H1 (cell line): ENCODE data around the gene ZNF407. TPM values are rescaled to one million over a fixed set of nuclear protein-coding genes. Genes with fewer than 3 reads are reported as not detected.

Experiments
- ASH2L ChIP-seq: fragments of 200-600, 300-600 bp; sonication (generic); IDR thresholded peaks from one replicate; pipeline ENCODE4 v1.7.1; 2017; ENCODE audit warnings: low read length
- BRCA1 ChIP-seq: IDR thresholded peaks from 2 replicates; pipeline ENCODE4 v1.6.1; 2012; ENCODE audit warnings: low read depth, low read length, improper control_type of control experiment
- CBX8 ChIP-seq: fragments of 300-800, 300-1000 bp; sonication (generic); IDR thresholded peaks from 2 replicates; pipeline ENCODE4 v1.7.1; 2016; ENCODE audit warnings: low read depth, low read length, borderline replicate concordance
- HDAC2 ChIP-seq, 2 experiments: fragments of 300-600 bp in 1 of 2; sonication (generic) in 1 of 2; IDR thresholded peaks; 2 replicates each; pipeline ENCODE4 v1.6.1; 2011 to 2012; ENCODE audit warnings: low read depth in 2 of 2, low read length in 2 of 2, mild to moderate bottlenecking in 2 of 2, moderate library complexity in 2 of 2, borderline replicate concordance in 1 of 2, inconsistent platforms in 1 of 2
- MAFK ChIP-seq: IDR thresholded peaks from 2 replicates; pipeline ENCODE4 v1.6.1; 2012; ENCODE audit warnings: low read depth, mild to moderate bottlenecking, improper control_type of control experiment, low read length
- PHF8 ChIP-seq: fragments of 200-600 bp; sonication (generic); conservative IDR thresholded peaks from 2 replicates; pipeline ENCODE4 v1.7.1; 2012; ENCODE audit warnings: low read depth, mild to moderate bottlenecking, inconsistent platforms, low read length, moderate library complexity
- RBBP5 ChIP-seq: IDR thresholded peaks from 2 replicates; pipeline ENCODE4 v1.7.1; 2012; ENCODE audit warnings: low read depth, mild to moderate bottlenecking, inconsistent platforms, low read length, moderate library complexity, borderline replicate concordance
- RXRA ChIP-seq: IDR thresholded peaks from 2 replicates; pipeline ENCODE4 v1.6.1; 2011; ENCODE audit warnings: low read depth, mild to moderate bottlenecking, low read length, moderate library complexity; ENCODE audit not compliant: insufficient read depth
- SIX5 ChIP-seq: IDR thresholded peaks from 2 replicates; pipeline ENCODE4 v1.6.1; 2011; ENCODE audit warnings: mild to moderate bottlenecking, low read depth, low read length
- SP1 ChIP-seq: IDR thresholded peaks from 2 replicates; pipeline ENCODE4 v1.6.1; 2011; ENCODE audit warnings: low read depth, low read length
- SRF ChIP-seq: IDR thresholded peaks from 2 replicates; pipeline ENCODE4 v1.6.1; 2011; ENCODE audit warnings: mild to moderate bottlenecking, low read depth, low read length, moderate library complexity
- SUZ12 ChIP-seq: fragments of 200-600 bp; sonication (generic); IDR thresholded peaks from 2 replicates; pipeline ENCODE4 v1.6.1; 2012; ENCODE audit warnings: mild to moderate bottlenecking, inconsistent platforms, low read length, moderate library complexity, mixed read lengths
- TAF7 ChIP-seq: optimal IDR thresholded peaks from 2 replicates; pipeline ENCODE3; 2011; ENCODE audit warnings: low read depth, mild to moderate bottlenecking, inconsistent platforms, low read length, moderate library complexity, borderline replicate concordance
- TCF12 ChIP-seq: IDR thresholded peaks from 2 replicates; pipeline ENCODE4 v1.6.1; 2011; ENCODE audit warnings: low read depth, mild to moderate bottlenecking, low read length
- USF2 ChIP-seq: IDR thresholded peaks from 2 replicates; pipeline ENCODE4 v1.6.1; 2011; ENCODE audit warnings: low read length, improper control_type of control experiment
- ZNF274 ChIP-seq: IDR thresholded peaks from 2 replicates; pipeline ENCODE4 v1.7.0; 2012; ENCODE audit warnings: low read length, borderline replicate concordance; ENCODE audit errors: extremely low read depth
- polyA plus RNA-seq, 7 experiments: library from polyadenylated mRNA; depleted of rRNA in 3 of 7; stranded (reverse) in 5 of 7; unstranded in 2 of 7; fragments of >200 nt in 5 of 7; fragments of 200-250 nt in 2 of 7; gene quantifications; 1 replicate in 5 of 7; 2 replicates in 1 of 7; 4 replicates in 1 of 7; pipeline versions ENCODE4 v1.2.1 to v1.2.3, GENCODE V29; 2011 to 2013; ENCODE audit warnings: missing spikeins in 2 of 7, mixed read lengths in 2 of 7
- total RNA-seq: library from RNA; stranded (reverse); fragmentation: NEBNext Ultra II Directional; extraction: Animal tissue kit (Norgen Biotek cat#: 25700); gene quantifications from 2 replicates; pipeline ENCODE4 v1.2.1, GENCODE V29; 2021
- TF ChIP-seq, protein P1 (sequence below): IDR thresholded peaks from 2 replicates; pipeline ENCODE4 v1.6.1; 2012; ENCODE audit warnings: inconsistent platforms
- TF ChIP-seq, protein P2 (sequence below): IDR thresholded peaks from 2 replicates; pipeline ENCODE4 v1.6.1; 2012; ENCODE audit warnings: low read length, inconsistent platforms

The ZNF407 gene
- total and polyA plus RNA-seq, 2 of the 8 experiments (the other 6 are each of a cell fraction or from before 2014, with no cell fraction given): 1.5 to 6.8 TPM

DNA sequence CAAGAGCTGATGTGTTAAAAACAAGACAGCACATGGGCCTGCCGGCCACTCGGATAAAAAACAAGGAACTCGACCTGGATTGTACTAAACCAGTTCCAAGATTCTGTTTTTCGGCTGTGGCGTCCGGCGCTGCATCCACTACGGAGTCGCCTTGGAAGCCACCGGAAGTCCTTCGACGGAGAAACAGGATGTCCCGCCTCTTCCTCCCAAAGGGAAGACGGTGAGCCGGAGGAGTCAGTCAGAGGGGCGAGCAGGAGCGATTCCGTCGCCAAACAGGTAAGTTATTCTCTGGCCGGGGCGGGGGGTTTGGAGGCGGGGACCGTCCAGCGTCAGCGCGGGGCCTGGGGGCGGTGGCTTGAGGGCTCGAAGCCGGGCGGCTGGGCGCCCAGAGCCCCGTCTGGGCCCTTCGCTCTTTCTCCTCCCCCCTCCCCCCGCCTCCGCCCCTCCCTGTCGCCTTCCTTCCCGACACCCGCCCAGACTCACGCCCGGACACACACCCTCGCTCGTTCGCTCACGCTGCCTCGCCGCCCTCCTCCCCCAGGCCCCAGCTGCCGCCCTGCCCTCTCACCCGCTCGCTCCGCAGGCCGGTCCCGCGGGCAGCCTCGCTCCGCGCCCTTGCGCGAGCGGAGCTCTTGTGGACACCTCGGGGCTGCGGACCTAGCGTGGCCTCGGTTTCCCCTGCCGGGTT is at the start of gene ZNF407 (continued):
- TF ChIP-seq, protein P1, sequence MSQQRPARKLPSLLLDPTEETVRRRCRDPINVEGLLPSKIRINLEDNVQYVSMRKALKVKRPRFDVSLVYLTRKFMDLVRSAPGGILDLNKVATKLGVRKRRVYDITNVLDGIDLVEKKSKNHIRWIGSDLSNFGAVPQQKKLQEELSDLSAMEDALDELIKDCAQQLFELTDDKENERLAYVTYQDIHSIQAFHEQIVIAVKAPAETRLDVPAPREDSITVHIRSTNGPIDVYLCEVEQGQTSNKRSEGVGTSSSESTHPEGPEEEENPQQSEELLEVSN: peak; percentile 11; the same call in 1 of the 2 replicates
- TF ChIP-seq PHF8 (peak; percentile 71; the same call in 1 of the 2 replicates), SUZ12 (no peak), RBBP5 (no peak), SIX5 (no peak), USF2 (no peak), ASH2L (no peak), SP1 (no peak), ZNF274 (no peak), HDAC2 (IDR thresholded peaks at IDR 0.05; ENCODE audit: borderline replicate concordance in 1 of 2, low read depth in 2 of 2, low read length in 2 of 2) (no peak), TCF12 (no peak), TAF7 (peak; percentile 39), CBX8 (no peak), SRF (no peak), BRCA1 (no peak), MAFK (no peak), RXRA (no peak)
- TF ChIP-seq, protein P2, sequence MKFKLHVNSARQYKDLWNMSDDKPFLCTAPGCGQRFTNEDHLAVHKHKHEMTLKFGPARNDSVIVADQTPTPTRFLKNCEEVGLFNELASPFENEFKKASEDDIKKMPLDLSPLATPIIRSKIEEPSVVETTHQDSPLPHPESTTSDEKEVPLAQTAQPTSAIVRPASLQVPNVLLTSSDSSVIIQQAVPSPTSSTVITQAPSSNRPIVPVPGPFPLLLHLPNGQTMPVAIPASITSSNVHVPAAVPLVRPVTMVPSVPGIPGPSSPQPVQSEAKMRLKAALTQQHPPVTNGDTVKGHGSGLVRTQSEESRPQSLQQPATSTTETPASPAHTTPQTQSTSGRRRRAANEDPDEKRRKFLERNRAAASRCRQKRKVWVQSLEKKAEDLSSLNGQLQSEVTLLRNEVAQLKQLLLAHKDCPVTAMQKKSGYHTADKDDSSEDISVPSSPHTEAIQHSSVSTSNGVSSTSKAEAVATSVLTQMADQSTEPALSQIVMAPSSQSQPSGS: no peak
